ENCODE results near the gene MYT1.

DNA sequence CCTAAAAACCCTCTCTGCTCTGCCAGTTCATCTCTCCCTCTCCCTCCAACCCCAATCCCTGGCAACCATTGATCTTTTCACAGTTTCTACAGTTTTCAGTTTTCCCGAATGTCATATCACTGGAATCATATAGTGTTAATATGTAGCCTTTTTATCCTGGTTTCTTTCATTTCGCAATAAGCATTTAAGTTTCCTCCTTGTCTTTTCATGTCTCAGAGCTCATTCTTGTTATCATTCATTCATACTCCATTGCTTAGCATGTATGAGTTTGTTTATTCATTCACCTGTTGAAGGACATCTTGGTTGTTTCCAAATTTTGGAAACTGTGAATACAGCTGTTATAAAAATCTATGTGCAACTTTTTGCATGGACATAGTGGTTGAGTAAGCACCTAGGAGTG lies 85.8 kb downstream of the MYT1 start:
- no peak for TF ChIP-seq SUZ12 (IDR thresholded peaks at IDR 0.05)
- TF ChIP-seq BHLHE40 (IDR thresholded peaks at IDR 0.05; ENCODE audit: borderline replicate concordance) = no peak
- no peak for TF ChIP-seq FOXK2 (IDR thresholded peaks at IDR 0.05)
- TF ChIP-seq, protein P1, sequence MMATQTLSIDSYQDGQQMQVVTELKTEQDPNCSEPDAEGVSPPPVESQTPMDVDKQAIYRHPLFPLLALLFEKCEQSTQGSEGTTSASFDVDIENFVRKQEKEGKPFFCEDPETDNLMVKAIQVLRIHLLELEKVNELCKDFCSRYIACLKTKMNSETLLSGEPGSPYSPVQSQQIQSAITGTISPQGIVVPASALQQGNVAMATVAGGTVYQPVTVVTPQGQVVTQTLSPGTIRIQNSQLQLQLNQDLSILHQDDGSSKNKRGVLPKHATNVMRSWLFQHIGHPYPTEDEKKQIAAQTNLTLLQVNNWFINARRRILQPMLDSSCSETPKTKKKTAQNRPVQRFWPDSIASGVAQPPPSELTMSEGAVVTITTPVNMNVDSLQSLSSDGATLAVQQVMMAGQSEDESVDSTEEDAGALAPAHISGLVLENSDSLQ (IDR thresholded peaks at IDR 0.05) = no peak
- no peak for TF ChIP-seq L3MBTL2 (conservative IDR thresholded peaks at IDR 0.05)
- no peak for TF ChIP-seq ELF4 (IDR thresholded peaks at IDR 0.05)
- no peak for TF ChIP-seq TARDBP (IDR thresholded peaks at IDR 0.05)

Measured in HEK293T (cell line).